WTC11 (cell line): Measurements from ENCODE around the gene CELF2. TPM values are rescaled to one million over a fixed set of nuclear protein-coding genes. Genes with fewer than 3 reads are reported as not detected.

ENCODE experiments used
- ATAC-seq: fragments of 200-7000 bp; cut with Tn5 transposase; 2 replicates; pipeline ENCODE4 v1.10.0; 2021; ENCODE audit warnings: mild to moderate bottlenecking, moderate library complexity
- CTCF ChIA-PET: fragments of 300-600 bp; sonication (Branson Sonifier 250); formaldehyde crosslinking; loops from one replicate; lab custom pipeline; 2021; ENCODE audit warnings: antibody characterized with exemption; lab: Charles Lee
- POLR2A ChIA-PET: fragments of 350-600 bp; sonication (Branson Sonifier 250); formaldehyde crosslinking; loops from one replicate; lab custom pipeline; 2021; ENCODE audit warnings: antibody characterized with exemption; lab: Charles Lee
- DNase-seq: peaks from one replicate; pipeline ENCODE4 v3.0.0; 2021; ENCODE audit warnings: low spot score
- H3K27ac Mint-ChIP-seq: 2 replicates; pipeline ENCODE4 v1.8.0; 2021; ENCODE audit warnings: mixed read lengths
- H3K27me3 Mint-ChIP-seq: 2 replicates; pipeline ENCODE4 v1.8.0; 2021; ENCODE audit warnings: low read depth, mild to moderate bottlenecking, moderate library complexity, mixed read lengths
- H3K36me3 Mint-ChIP-seq: 2 replicates; pipeline ENCODE4 v1.8.0; 2021; ENCODE audit warnings: mixed read lengths
- H3K4me1 Mint-ChIP-seq: 2 replicates; pipeline ENCODE4 v1.8.0; 2022; ENCODE audit warnings: mixed read lengths
- H3K4me3 Mint-ChIP-seq: 2 replicates; pipeline ENCODE4 v1.8.0; 2021; ENCODE audit warnings: mild to moderate bottlenecking, moderate library complexity, mixed read lengths
- H3K9me3 Mint-ChIP-seq: 2 replicates; pipeline ENCODE4 v1.8.0; 2021; ENCODE audit warnings: mixed read lengths
- ARID4B ChIP-seq: sonication (generic); formaldehyde crosslinking; IDR thresholded peaks from 2 replicates; pipeline ENCODE4 v1.8.0; 2023; ENCODE audit warnings: missing genetic modification reagents, mild to moderate bottlenecking, borderline replicate concordance
- ATF2 ChIP-seq: sonication (generic); formaldehyde crosslinking; IDR thresholded peaks from 2 replicates; pipeline ENCODE4 v1.8.1; 2022; ENCODE audit warnings: low read depth, missing genetic modification reagents, borderline replicate concordance
- ATF6 ChIP-seq: sonication (generic); formaldehyde crosslinking; IDR thresholded peaks from 2 replicates; pipeline ENCODE4 v1.8.1; 2023; ENCODE audit warnings: mild to moderate bottlenecking, missing genetic modification reagents
- ELF4 ChIP-seq: sonication (generic); formaldehyde crosslinking; IDR thresholded peaks from 2 replicates; pipeline ENCODE4 v1.8.1; 2022; ENCODE audit warnings: low read depth, mild to moderate bottlenecking, moderate library complexity, missing genetic modification reagents
- ERG ChIP-seq: fragments of 250-450 bp; sonication (Bioruptor Pico); IDR thresholded peaks from 2 replicates; pipeline ENCODE4 v1.8.0; 2021; ENCODE audit warnings: mild to moderate bottlenecking
- IRF2 ChIP-seq: sonication (generic); formaldehyde crosslinking; IDR thresholded peaks from 2 replicates; pipeline ENCODE4 v1.8.0; 2022; ENCODE audit warnings: low read depth, missing genetic modification reagents, borderline replicate concordance
- MYBL2 ChIP-seq: sonication (generic); formaldehyde crosslinking; IDR thresholded peaks from 2 replicates; pipeline ENCODE4 v1.8.1; 2023; ENCODE audit warnings: mild to moderate bottlenecking, moderate library complexity, missing genetic modification reagents
- NR2C2 ChIP-seq: sonication (generic); formaldehyde crosslinking; IDR thresholded peaks from 2 replicates; pipeline ENCODE4 v1.8.0; 2022; ENCODE audit warnings: mild to moderate bottlenecking, missing genetic modification reagents
- PREB ChIP-seq: sonication (generic); formaldehyde crosslinking; IDR thresholded peaks from 2 replicates; pipeline ENCODE4 v1.8.1; 2022; ENCODE audit warnings: mild to moderate bottlenecking, missing genetic modification reagents, moderate library complexity, borderline replicate concordance
- SP1 ChIP-seq: sonication (generic); formaldehyde crosslinking; conservative IDR thresholded peaks from 2 replicates; pipeline ENCODE4 v1.8.1; 2022; ENCODE audit warnings: missing genetic modification reagents
- TEAD1 ChIP-seq: sonication (generic); formaldehyde crosslinking; IDR thresholded peaks from 2 replicates; pipeline ENCODE4 v1.8.0; 2022; ENCODE audit warnings: mild to moderate bottlenecking, missing genetic modification reagents
- TP53 ChIP-seq: sonication (generic); formaldehyde crosslinking; IDR thresholded peaks from 2 replicates; pipeline ENCODE4 v1.8.1; 2023; ENCODE audit warnings: mild to moderate bottlenecking, missing genetic modification reagents
- ZBTB43 ChIP-seq: sonication (generic); formaldehyde crosslinking; IDR thresholded peaks from 2 replicates; pipeline ENCODE4 v1.8.1; 2023; ENCODE audit warnings: mild to moderate bottlenecking, missing genetic modification reagents
- ZNF138 ChIP-seq: sonication (generic); formaldehyde crosslinking; conservative IDR thresholded peaks from 2 replicates; pipeline ENCODE4 v1.8.1; 2022; ENCODE audit warnings: mild to moderate bottlenecking, moderate library complexity, missing genetic modification reagents
- ZNF219 ChIP-seq: sonication (generic); formaldehyde crosslinking; IDR thresholded peaks from 2 replicates; pipeline ENCODE4 v1.8.0; 2023; ENCODE audit warnings: missing genetic modification reagents, mild to moderate bottlenecking, borderline replicate concordance
- ZNF317 ChIP-seq: sonication (generic); formaldehyde crosslinking; IDR thresholded peaks from 2 replicates; pipeline ENCODE4 v1.8.1; 2023; ENCODE audit warnings: low read depth, mild to moderate bottlenecking, moderate library complexity, missing genetic modification reagents, borderline replicate concordance
- ZNF532 ChIP-seq: fragments of 250-450 bp; sonication (Bioruptor Pico); IDR thresholded peaks from 2 replicates; pipeline ENCODE4 v1.9.0; 2021; ENCODE audit warnings: mild to moderate bottlenecking, borderline replicate concordance
- total RNA-seq: library from RNA; stranded (reverse); gene quantifications from 3 replicates; pipeline ENCODE4 v1.2.3, GENCODE V29; 2021

Gene CELF2
- total RNA-seq, 1 experiment from 2014 or later: 24.6 TPM

- H3K4me1 Mint-ChIP-seq: peaks cover 53% of the 10 kb centered on the region
- H3K27me3 Mint-ChIP-seq: 0 out of 2 replicates have a peak, but pooled peaks cover 3% of the 10 kb centered on the region
- no peaks in the 10 kb centered on the region for H3K36me3 Mint-ChIP-seq
- H3K9me3 Mint-ChIP-seq: no peaks in the 10 kb centered on the region
- no peak overlapping the region for H3K4me3 Mint-ChIP-seq
- DNase-seq (no peak), ATAC-seq (no peak)
- H3K27ac Mint-ChIP-seq: peak overlapping the region; percentile 73
- ChIA-PET CTCF (interaction anchor here (1.3 to 2.3 kb wide), 3 partner anchors 58 to 158 kb away, joined by 3 to 10 read pairs (median 3); no protein-coding TSS in a partner anchor), POLR2A (no interaction called here)
- TF ChIP-seq ZNF532 (no peak), SP1 (CRISPR knock-in tag) (no peak), PREB (CRISPR knock-in tag) (no peak), MYBL2 (CRISPR knock-in tag) (no peak), ZNF219 (CRISPR knock-in tag) (no peak), IRF2 (no peak), ZNF317 (CRISPR knock-in tag) (no peak), ERG (CRISPR knock-in tag) (no peak), ATF6 (CRISPR knock-in tag) (no peak), ARID4B (CRISPR knock-in tag) (no peak), TP53 (CRISPR knock-in tag) (no peak), ZNF138 (CRISPR knock-in tag) (no peak), ZBTB43 (CRISPR knock-in tag) (no peak), NR2C2 (CRISPR knock-in tag) (no peak), ELF4 (CRISPR knock-in tag) (no peak), TEAD1 (CRISPR knock-in tag) (no peak), ATF2 (CRISPR knock-in tag) (no peak)
These were observed 76.4 kb downstream of the CELF2 start for GRCh38 chr10:11093771-11094736.
